Duodenal mucosa (tissue), 2 donors: ENCODE results near the gene APBB2.

Experiments used
- H3K27ac ChIP-seq: one replicate; pipeline ENCODE4 v1.7.0; 2013; ENCODE audit warnings: low read depth, low read length
- H3K27me3 ChIP-seq, 2 donors: one replicate each; pipeline ENCODE4 v1.7.0; 2013; ENCODE audit warnings: low read length in 2 of 2, control low read depth in 1 of 2; ENCODE audit not compliant: insufficient read depth in 2 of 2, control insufficient read depth in 1 of 2
- H3K36me3 ChIP-seq, 2 donors: one replicate each; pipeline ENCODE4 v1.7.0; 2013; ENCODE audit warnings: low read length in 2 of 2, control low read depth in 1 of 2; ENCODE audit not compliant: insufficient read depth in 2 of 2, control insufficient read depth in 1 of 2
- H3K4me1 ChIP-seq, 2 donors: one replicate each; pipeline ENCODE4 v1.7.0; 2013; ENCODE audit warnings: low read length in 2 of 2, control low read depth in 1 of 2; ENCODE audit not compliant: insufficient read depth in 2 of 2, control insufficient read depth in 1 of 2
- H3K4me3 ChIP-seq, 2 donors: one replicate each; pipeline ENCODE4 v1.7.0; 2013; ENCODE audit warnings: low read length in 2 of 2, low read depth in 1 of 2
- H3K9ac ChIP-seq, 2 donors: one replicate each; pipeline ENCODE4 v1.7.0; 2013; ENCODE audit warnings: low read length in 2 of 2, low read depth in 1 of 2
- H3K9me3 ChIP-seq, 2 donors: one replicate each; pipeline ENCODE4 v1.7.0; 2013; ENCODE audit warnings: low read length in 2 of 2, control low read depth in 1 of 2; ENCODE audit not compliant: control insufficient read depth in 1 of 2

The APBB2 gene

GRCh38 chr4:41098093-41099048 is 116.0 kb downstream of the APBB2 start:
- H3K9ac ChIP-seq, result no peak overlapping the region
- H3K27ac ChIP-seq, result no peak overlapping the region
- no peaks in the 10 kb centered on the region for H3K4me1 ChIP-seq

GRCh38 chr4:41095973-41096372 is 118.4 kb downstream of the APBB2 start:
- Histone ChIP-seq H3K4me1 (no peaks in the 10 kb centered on the region), H3K9me3 (no peaks in the 10 kb centered on the region), H3K4me3 (no peak overlapping the region), H3K27me3 (no peaks in the 10 kb centered on the region), H3K27ac (no peak overlapping the region), H3K36me3 (peaks cover 0 to 2% of the 10 kb centered on the region in 2 donors), H3K9ac (no peak overlapping the region)

More at GRCh38 chr4:41098093-41099048, 116.0 kb downstream of the APBB2 start:
- H3K27me3 ChIP-seq, result no peaks in the 10 kb centered on the region
- H3K9me3 ChIP-seq, result no peaks in the 10 kb centered on the region
- H3K36me3 ChIP-seq, result peaks cover 0 to 2% of the 10 kb centered on the region in 2 donors
- no peak overlapping the region for H3K4me3 ChIP-seq

GRCh38 chr4:41095192-41095872 is 119.0 kb downstream of the APBB2 start:
- H3K27ac ChIP-seq, result no peak overlapping the region

GRCh38 chr4:41092128-41092527 is 122.2 kb downstream of the APBB2 start:
- no peaks in the 10 kb centered on the region for H3K9me3 ChIP-seq
- no peaks in the 10 kb centered on the region for H3K36me3 ChIP-seq
- H3K27me3 ChIP-seq, result no peaks in the 10 kb centered on the region
- H3K27ac ChIP-seq, result no peak overlapping the region
- no peak overlapping the region for H3K9ac ChIP-seq
- H3K4me3 ChIP-seq, result no peak overlapping the region
- H3K4me1 ChIP-seq, result no peaks in the 10 kb centered on the region

More at GRCh38 chr4:41095192-41095872, 119.0 kb downstream of the APBB2 start:
- Histone ChIP-seq H3K36me3 (peaks cover 0 to 2% of the 10 kb centered on the region in 2 donors), H3K9ac (no peak overlapping the region), H3K4me1 (no peaks in the 10 kb centered on the region), H3K9me3 (no peaks in the 10 kb centered on the region), H3K27me3 (no peaks in the 10 kb centered on the region), H3K4me3 (no peak overlapping the region)

GRCh38 chr4:41081847-41082246 is 132.5 kb downstream of the APBB2 start:
- Histone ChIP-seq H3K4me3 (no peak overlapping the region), H3K27ac (no peak overlapping the region), H3K4me1 (no peaks in the 10 kb centered on the region), H3K27me3 (no peaks in the 10 kb centered on the region), H3K36me3 (no peaks in the 10 kb centered on the region), H3K9ac (no peak overlapping the region), H3K9me3 (peaks cover 5 to 8% of the 10 kb centered on the region in 2 donors)

- Histone ChIP-seq H3K9me3 (peaks cover 0 to under 1% of the 10 kb centered on the region in 2 donors), H3K27ac (no peak overlapping the region), H3K27me3 (no peaks in the 10 kb centered on the region), H3K36me3 (no peaks in the 10 kb centered on the region), H3K9ac (no peak overlapping the region), H3K4me1 (no peaks in the 10 kb centered on the region), H3K4me3 (no peak overlapping the region)
Measured at GRCh38 chr4:41080976-41081375, 133.4 kb downstream of the APBB2 start.

GRCh38 chr4:41079881-41080560 is 134.3 kb downstream of the APBB2 start:
- Histone ChIP-seq H3K27me3 (no peaks in the 10 kb centered on the region), H3K27ac (no peak overlapping the region), H3K36me3 (no peaks in the 10 kb centered on the region), H3K4me1 (no peaks in the 10 kb centered on the region), H3K4me3 (no peak overlapping the region), H3K9me3 (no peaks in the 10 kb centered on the region), H3K9ac (no peak overlapping the region)

GRCh38 chr4:41077628-41078027 is 136.7 kb downstream of the APBB2 start:
- no peak overlapping the region for H3K27ac ChIP-seq
- no peaks in the 10 kb centered on the region for H3K27me3 ChIP-seq
- H3K9me3 ChIP-seq, result no peaks in the 10 kb centered on the region
- H3K4me1 ChIP-seq, result no peaks in the 10 kb centered on the region
- no peak overlapping the region for H3K4me3 ChIP-seq
- no peak overlapping the region for H3K9ac ChIP-seq
- no peaks in the 10 kb centered on the region for H3K36me3 ChIP-seq

GRCh38 chr4:41076481-41076880 is 137.9 kb downstream of the APBB2 start:
- Histone ChIP-seq H3K36me3 (no peaks in the 10 kb centered on the region), H3K9me3 (no peaks in the 10 kb centered on the region), H3K4me3 (no peak overlapping the region), H3K27me3 (no peaks in the 10 kb centered on the region), H3K27ac (no peak overlapping the region), H3K9ac (no peak overlapping the region), H3K4me1 (no peaks in the 10 kb centered on the region)

- peaks cover 0 to 6% of the 10 kb centered on the region in 2 donors for H3K4me1 ChIP-seq
- no peak overlapping the region for H3K9ac ChIP-seq
- no peaks in the 10 kb centered on the region for H3K36me3 ChIP-seq
- H3K4me3 ChIP-seq, result no peak overlapping the region
- H3K27ac ChIP-seq, result no peak overlapping the region
- no peaks in the 10 kb centered on the region for H3K9me3 ChIP-seq
- no peaks in the 10 kb centered on the region for H3K27me3 ChIP-seq
Measured at GRCh38 chr4:41074215-41074614, 140.1 kb downstream of the APBB2 start.
